Activated CD4-positive, alpha-beta T cell treated with anti-CD3 and anti-CD28 coated beads for 36 hours (primary cell): ENCODE data around the gene MLST8. TPM values are rescaled to one million over a fixed set of nuclear protein-coding genes. Genes with fewer than 3 reads are reported as not detected.

ENCODE experiments used
- ATAC-seq: fragments of 200-7000 bp; cut with Tn5 transposase; one replicate; pipeline ENCODE4 v1.10.0; 2021; ENCODE audit warnings: mild to moderate bottlenecking, moderate library complexity
- CTCF ChIA-PET: fragments of 350-600 bp; sonication (Branson Sonifier 250); formaldehyde crosslinking; loops from one replicate; lab custom pipeline; 2021; ENCODE audit warnings: antibody characterized with exemption; lab: Charles Lee
- POLR2A ChIA-PET: fragments of 350-600 bp; sonication (Branson Sonifier 250); formaldehyde crosslinking; loops from one replicate; lab custom pipeline; 2021; ENCODE audit warnings: antibody characterized with exemption, inconsistent platforms; lab: Charles Lee
- DNase-seq: peaks from one replicate; pipeline ENCODE4 v3.0.0-alpha.2; 2020
- H3K27ac Mint-ChIP-seq: one replicate; pipeline ENCODE4 v1.8.0; 2021; ENCODE audit warnings: mixed read lengths
- H3K27me3 Mint-ChIP-seq: one replicate; pipeline ENCODE4 v1.8.0; 2021; ENCODE audit warnings: mixed read lengths
- H3K36me3 Mint-ChIP-seq: one replicate; pipeline ENCODE4 v1.8.0; 2021; ENCODE audit warnings: low read depth, mixed read lengths
- H3K4me1 Mint-ChIP-seq: one replicate; pipeline ENCODE4 v1.8.0; 2021; ENCODE audit warnings: mixed read lengths
- H3K4me3 Mint-ChIP-seq: one replicate; pipeline ENCODE4 v1.8.0; 2021; ENCODE audit warnings: mild to moderate bottlenecking, moderate library complexity, mixed read lengths
- H3K9me3 Mint-ChIP-seq: one replicate; pipeline ENCODE4 v1.8.0; 2021; ENCODE audit warnings: low read depth, mixed read lengths
- intact Hi-C, 2 experiments: fragments of 100-400 bp; cut with DNase I in 1 of 2; cut with micrococcal nuclease in 1 of 2; formaldehyde crosslinking; loops; one replicate each; pipeline versions ENCODE4 v1.14.2 to v1.15.1; 2022 to 2024; cut with DNase I, micrococcal nuclease
- total RNA-seq, 2 experiments: library from RNA; stranded (reverse); gene quantifications; one replicate each; pipeline ENCODE4 v1.2.3, GENCODE V29; 2021

MLST8 gene, protein sequence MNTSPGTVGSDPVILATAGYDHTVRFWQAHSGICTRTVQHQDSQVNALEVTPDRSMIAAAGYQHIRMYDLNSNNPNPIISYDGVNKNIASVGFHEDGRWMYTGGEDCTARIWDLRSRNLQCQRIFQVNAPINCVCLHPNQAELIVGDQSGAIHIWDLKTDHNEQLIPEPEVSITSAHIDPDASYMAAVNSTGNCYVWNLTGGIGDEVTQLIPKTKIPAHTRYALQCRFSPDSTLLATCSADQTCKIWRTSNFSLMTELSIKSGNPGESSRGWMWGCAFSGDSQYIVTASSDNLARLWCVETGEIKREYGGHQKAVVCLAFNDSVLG
- total RNA-seq, result 10 to 100 TPM; 61.3 to 76.1 TPM

DNA sequence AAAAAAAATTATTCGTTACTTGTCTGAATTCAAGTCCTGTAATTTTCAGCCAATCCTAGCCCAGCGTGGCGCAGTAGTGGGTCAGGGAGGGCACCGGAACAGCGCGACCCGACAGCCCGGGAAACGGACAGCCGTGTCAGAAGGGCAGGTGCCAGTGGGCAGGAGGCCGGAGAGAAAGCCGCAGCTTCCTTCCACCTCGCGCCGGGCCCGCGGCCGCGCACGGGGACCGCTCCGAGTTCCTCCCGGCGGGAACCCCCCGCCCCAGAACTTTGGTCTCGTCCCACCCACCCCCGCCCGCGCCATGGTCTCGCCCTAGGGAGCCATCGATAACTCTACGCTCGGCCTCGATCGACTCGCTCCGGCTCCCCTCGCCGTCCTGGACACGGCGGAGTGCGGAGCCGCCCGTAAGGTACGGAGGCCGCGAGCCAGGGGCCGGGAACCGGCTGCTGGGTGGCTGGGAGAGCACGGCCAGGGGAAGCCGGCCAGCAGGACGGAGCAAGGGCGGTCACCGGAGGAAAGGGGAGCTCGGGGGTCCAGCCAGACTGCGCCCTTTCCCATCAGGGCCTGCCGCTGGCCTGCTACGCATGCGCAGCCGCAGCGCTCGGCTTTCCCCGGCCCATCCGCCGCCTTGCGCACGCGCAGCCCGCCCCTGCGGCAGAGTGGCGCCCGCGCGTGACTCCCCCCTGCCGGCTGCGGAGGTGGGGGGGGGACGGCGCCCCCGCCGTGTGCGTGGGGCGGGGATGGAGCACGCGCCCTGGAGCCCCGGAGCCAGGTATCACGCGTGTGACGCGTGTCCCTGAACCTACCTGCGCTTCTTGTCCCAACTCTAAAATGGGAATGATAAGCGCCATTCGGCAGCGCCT lies at the start of gene MLST8:
MLST8 (plus strand) TSS at position 351 of the 863 bp plus-strand sequence. CDS start 632 bp downstream, outside the sequence.
- DNase-seq (peak; percentile 92), ATAC-seq (peak; percentile 84)
- intact Hi-C loops, result loop anchor here (1.0 to 10.0 kb wide), 19 partner anchors 9 to 591 kb away; partner anchors contain the start of genes E4F1 (in 2 of the 2), RNPS1 (in 2 of the 2), TRAF7 (in 2 of the 2) and ABCA3 (in 1 of the 2)
- no peaks in the 10 kb centered on the region for H3K27me3 Mint-ChIP-seq
- H3K9me3 Mint-ChIP-seq, result no peaks in the 10 kb centered on the region
- H3K27ac Mint-ChIP-seq, result peak within 1 kb of the TSS; percentile 84
- peak within 1 kb of the TSS; percentile 83 for H3K4me3 Mint-ChIP-seq
- CTCF ChIA-PET, result no interaction called here
- peaks cover 18% of the 10 kb centered on the region for H3K36me3 Mint-ChIP-seq
- POLR2A ChIA-PET, result no interaction called here
- peaks cover 16% of the 10 kb centered on the region for H3K4me1 Mint-ChIP-seq

DNA sequence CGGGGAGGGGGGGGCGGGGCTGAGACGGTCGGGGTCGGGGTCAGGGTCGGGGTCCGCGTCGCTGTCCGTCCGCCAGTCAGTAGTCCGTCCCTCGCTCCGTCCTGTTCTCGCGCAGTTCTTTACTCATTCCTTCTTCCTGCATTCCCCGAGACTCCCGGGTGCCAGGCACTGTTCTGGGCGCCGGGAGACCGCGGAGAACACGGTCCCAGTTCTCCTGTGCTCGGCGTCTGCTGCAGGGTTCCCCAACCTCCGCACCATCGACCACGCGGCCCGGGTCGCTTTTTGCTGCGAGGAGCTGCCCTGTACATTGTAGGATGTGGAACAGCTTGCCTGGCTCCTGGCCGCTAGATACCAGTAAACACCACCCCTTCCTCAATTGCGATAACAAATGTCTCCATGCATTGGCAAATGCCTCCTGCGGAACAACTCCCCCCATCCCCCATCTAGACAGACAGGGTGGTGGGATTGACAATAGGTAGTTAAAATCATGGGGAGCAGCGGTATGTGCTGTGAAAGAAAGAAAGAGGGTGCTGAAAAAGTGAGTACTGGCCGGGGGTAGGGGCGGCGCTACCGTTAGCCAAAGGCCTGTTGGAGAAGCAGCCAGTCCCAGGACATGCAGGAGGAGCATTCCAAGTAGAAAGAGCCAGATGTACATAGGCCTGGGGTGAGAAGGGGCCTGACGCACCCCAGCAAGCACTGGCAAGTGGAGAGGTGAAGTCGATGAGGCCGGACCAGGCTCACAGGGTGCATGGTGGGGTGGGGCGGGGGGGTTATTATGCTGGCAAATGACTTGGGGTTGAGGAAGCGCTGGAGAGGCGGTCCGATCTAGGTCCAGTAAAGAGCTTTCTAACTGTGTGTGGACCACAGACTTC lies 49.0 kb upstream of the MLST8 start:
- H3K27ac Mint-ChIP-seq, result peak overlapping the region; percentile 94
- ChIA-PET POLR2A (interaction anchor here (0.5 to 1.6 kb wide), 38 partner anchors 10 to 850 kb away, joined by 3 to 19 read pairs (median 4); partner anchors contain the start of genes AMDHD2, ECI1, KCTD5 and MSRB1), CTCF (interaction anchor here (0.6 to 1.8 kb wide), 9 partner anchors 9 to 374 kb away, joined by 3 to 20 read pairs (median 7); partner anchors contain the start of genes NTHL1, NUBP2, SPSB3 and TSC2)
- DNase-seq, result peak; percentile 34
- H3K27me3 Mint-ChIP-seq, result no peaks in the 10 kb centered on the region
- intact Hi-C loops, result loop anchor here (1.0 to 5.0 kb wide), 24 partner anchors 20 to 736 kb away; partner anchors contain the start of genes E4F1 (in 2 of the 2), MLST8 (in 2 of the 2), CCNF (in 1 of the 2) and CRAMP1 (in 1 of the 2)
- peaks cover 27% of the 10 kb centered on the region for H3K4me1 Mint-ChIP-seq
- H3K36me3 Mint-ChIP-seq, result peaks cover 46% of the 10 kb centered on the region
- ATAC-seq, result no peak
- H3K9me3 Mint-ChIP-seq, result no peaks in the 10 kb centered on the region
- peak overlapping the region; percentile 89 for H3K4me3 Mint-ChIP-seq

DNA sequence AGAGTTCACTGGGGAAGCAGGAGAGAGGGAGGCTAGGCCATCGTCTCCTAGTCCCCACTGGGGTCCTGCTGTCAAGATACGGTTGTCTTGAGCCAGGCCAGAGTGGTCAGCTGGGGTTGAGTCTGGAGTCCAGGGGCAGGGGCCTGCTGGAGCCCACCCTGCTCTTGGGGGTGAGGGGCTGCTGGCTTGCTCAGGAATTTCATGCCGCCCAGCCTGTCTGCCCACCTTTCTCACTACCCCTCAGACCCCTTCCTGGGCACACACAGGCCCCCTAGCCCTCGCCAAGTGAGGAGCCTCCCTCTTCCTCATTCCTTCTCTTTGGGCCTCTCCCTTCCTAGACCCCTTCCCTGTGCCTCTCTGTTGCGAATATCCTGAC lies 48.4 kb upstream of the MLST8 start:
- POLR2A ChIA-PET, result no interaction called here
- Mint-ChIP-seq H3K27ac (peak overlapping the region; percentile 94), H3K27me3 (no peaks in the 10 kb centered on the region), H3K36me3 (peaks cover 40% of the 10 kb centered on the region), H3K9me3 (no peaks in the 10 kb centered on the region), H3K4me1 (peaks cover 24% of the 10 kb centered on the region), H3K4me3 (peak overlapping the region; percentile 89)
- CTCF ChIA-PET, result interaction anchor here (1.0 to 1.8 kb wide), 2 partner anchors 20 to 109 kb away, joined by 3 to 8 read pairs; partner anchors contain the start of genes NTHL1 and TSC2
- intact Hi-C loops, result loop anchor here in 1 of 2 experiments (5.0 kb wide), 1 partner anchor 50 kb away; the partner anchor contains the start of gene MLST8
- no peak for DNase-seq
- no peak for ATAC-seq

DNA sequence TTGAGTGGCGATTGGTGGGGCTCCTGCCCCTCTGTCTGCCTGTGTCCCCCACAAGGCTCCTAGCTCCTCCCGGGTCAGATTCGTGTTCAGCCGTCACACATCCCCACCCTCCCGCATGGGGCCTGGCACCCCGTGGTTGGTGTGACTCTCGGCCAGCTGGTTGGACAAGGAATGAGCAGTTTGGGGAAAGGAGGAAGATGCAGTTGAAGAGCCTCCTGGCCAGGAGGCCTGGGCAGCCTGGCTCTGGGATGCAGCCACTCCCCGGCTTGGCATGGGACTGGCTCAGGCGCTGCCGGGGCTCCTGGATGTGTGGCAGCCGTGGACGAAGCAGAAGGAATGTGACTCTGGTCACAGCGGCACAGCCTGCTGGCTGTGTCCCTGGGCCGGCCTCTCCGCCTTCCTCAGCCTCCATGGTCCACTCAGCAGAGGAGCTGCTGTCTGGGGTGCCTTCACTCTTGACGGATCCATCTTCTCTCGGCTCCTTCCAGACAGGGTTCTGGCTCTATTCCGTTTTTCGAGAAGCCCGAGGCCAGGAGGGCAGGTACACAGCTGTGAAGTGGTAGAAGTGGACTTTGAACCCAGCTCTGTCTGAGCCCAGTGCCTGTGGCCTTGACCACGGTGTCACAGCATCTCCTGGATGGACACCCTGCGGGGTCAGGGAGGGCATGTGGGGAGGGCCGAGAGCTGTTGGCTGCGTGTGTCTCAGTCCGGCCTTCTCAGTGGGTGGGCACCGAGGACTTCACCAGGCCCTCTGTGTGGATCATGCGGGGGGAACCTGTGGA lies 47.6 kb upstream of the MLST8 start:
- H3K4me1 Mint-ChIP-seq, result peaks cover 22% of the 10 kb centered on the region
- no peaks in the 10 kb centered on the region for H3K9me3 Mint-ChIP-seq
- POLR2A ChIA-PET, result no interaction called here
- intact Hi-C loops, result loop anchor here in 1 of 2 experiments (5.0 kb wide), 1 partner anchor 50 kb away; the partner anchor contains the start of gene MLST8
- no peaks in the 10 kb centered on the region for H3K27me3 Mint-ChIP-seq
- H3K4me3 Mint-ChIP-seq, result peak overlapping the region; percentile 89
- ATAC-seq (no peak), DNase-seq (no peak)
- peaks cover 31% of the 10 kb centered on the region for H3K36me3 Mint-ChIP-seq
- CTCF ChIA-PET, result interaction anchor here (1.0 kb wide), 1 partner anchor 21 kb away, joined by 3 read pairs; no protein-coding TSS in a partner anchor
- no peak overlapping the region for H3K27ac Mint-ChIP-seq

DNA sequence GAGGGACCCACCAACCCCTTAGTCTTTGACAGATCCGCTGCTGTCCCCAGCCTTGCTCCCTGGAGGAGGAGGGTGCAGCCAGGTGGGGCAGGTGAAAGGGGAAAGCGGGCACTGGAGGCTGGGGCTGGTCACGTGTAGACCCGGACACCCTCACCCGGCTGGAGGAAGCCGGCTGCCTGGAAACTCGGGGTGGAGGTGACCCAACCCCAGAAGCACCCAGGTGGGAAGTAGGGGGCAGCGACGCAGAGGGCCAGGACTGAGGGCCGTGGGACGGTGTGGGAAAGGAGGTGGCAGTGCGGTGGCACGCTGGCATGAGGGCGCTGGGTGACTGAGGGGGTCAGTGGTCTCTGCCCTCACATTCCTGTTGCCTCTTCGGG lies 47.0 kb upstream of the MLST8 start:
- H3K4me3 Mint-ChIP-seq, result no peak overlapping the region
- H3K27ac Mint-ChIP-seq, result no peak overlapping the region
- intact Hi-C loops, result loop anchor here in 1 of 2 experiments (5.0 kb wide), 1 partner anchor 49 kb away; the partner anchor contains the start of gene MLST8
- DNase-seq, result no peak
- ChIA-PET POLR2A (no interaction called here), CTCF (no interaction called here)
- H3K27me3 Mint-ChIP-seq, result no peaks in the 10 kb centered on the region
- no peaks in the 10 kb centered on the region for H3K9me3 Mint-ChIP-seq
- peaks cover 22% of the 10 kb centered on the region for H3K4me1 Mint-ChIP-seq
- peaks cover 25% of the 10 kb centered on the region for H3K36me3 Mint-ChIP-seq
- ATAC-seq, result no peak

DNA sequence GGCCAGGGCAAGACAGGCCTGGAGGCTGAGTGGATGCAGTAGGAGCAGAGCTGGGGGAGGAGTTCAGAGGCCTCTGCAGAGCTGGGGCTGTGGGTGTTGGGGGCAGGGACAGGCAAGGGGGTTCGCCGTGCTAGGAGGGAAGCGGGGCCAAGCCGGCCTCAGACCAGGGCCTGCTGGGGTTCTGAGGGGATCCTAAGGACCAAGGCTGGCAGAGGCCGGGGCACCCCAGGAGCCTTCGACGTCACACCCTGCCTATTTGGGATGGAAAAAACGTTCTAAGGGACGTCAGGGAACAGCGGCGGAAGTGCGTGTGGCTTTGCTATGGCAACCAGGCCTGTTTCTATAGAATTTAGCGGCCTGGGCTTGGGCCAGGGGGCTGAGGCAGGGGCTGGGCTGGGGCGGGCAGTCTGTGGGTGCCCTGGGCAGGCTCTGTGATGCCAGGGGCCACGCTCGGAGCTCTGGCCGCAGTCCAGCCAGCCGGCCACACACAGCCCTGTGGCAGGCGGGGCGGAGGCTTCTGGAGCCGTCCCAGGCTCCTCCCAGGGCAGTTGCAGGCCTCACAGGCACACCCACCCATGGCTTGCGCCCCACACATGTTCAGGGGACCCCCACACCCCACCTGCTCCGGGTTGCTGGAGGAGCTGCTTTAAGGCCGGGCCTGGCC lies 45.9 kb upstream of the MLST8 start:
- Mint-ChIP-seq H3K27me3 (no peaks in the 10 kb centered on the region), H3K36me3 (peaks cover 15% of the 10 kb centered on the region), H3K4me3 (no peak overlapping the region), H3K27ac (no peak overlapping the region), H3K4me1 (peaks cover 22% of the 10 kb centered on the region), H3K9me3 (no peaks in the 10 kb centered on the region)
- CTCF ChIA-PET, result interaction anchor here (0.5 kb wide), 1 partner anchor 155 kb away, joined by 3 read pairs; no protein-coding TSS in a partner anchor
- DNase-seq (no peak), ATAC-seq (no peak)
- intact Hi-C loops, result loop anchor here in 1 of 2 experiments (5.0 kb wide), 1 partner anchor 48 kb away; the partner anchor contains the start of gene MLST8
- POLR2A ChIA-PET, result no interaction called here

DNA sequence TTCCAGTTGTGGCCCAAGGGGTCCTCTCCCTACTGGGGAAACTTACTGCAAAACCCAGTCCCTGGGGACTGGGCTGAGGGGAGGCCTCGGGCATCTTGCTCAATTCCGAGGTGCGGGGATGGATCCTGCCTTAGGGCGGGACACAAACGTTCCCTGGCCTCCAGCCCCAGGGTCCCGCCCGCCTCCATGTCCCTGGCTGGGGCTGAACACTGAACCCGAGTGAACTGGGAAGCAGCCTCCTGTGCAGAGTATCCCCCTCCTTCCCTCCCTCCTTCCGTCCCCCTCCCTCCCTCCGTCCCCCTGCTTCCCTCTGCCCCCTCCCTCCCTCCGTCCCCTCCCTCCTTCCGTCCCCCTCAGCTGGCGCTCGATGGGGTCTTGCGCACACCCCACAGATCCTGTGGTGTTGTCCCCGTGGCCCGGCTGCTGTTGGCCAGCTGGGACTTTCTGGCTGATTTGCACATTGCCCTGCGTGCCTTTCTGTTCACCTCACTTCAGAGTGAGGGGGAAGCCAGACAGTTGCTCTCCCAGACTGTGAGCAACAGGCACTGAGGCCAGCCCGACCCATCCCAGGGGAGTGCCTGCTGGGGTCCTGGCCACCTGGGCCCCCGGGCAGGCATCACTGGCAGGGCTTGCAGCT lies 44.2 kb upstream of the MLST8 start:
- peaks cover 6% of the 10 kb centered on the region for H3K36me3 Mint-ChIP-seq
- POLR2A ChIA-PET, result no interaction called here
- no peak for DNase-seq
- H3K27ac Mint-ChIP-seq, result no peak overlapping the region
- intact Hi-C loops, result no loop called here
- no peak overlapping the region for H3K4me3 Mint-ChIP-seq
- no peaks in the 10 kb centered on the region for H3K9me3 Mint-ChIP-seq
- H3K27me3 Mint-ChIP-seq, result no peaks in the 10 kb centered on the region
- ATAC-seq, result no peak
- CTCF ChIA-PET, result interaction anchor here (0.7 kb wide), 1 partner anchor 34 kb away, joined by 3 read pairs; no protein-coding TSS in a partner anchor
- peaks cover 22% of the 10 kb centered on the region for H3K4me1 Mint-ChIP-seq

DNA sequence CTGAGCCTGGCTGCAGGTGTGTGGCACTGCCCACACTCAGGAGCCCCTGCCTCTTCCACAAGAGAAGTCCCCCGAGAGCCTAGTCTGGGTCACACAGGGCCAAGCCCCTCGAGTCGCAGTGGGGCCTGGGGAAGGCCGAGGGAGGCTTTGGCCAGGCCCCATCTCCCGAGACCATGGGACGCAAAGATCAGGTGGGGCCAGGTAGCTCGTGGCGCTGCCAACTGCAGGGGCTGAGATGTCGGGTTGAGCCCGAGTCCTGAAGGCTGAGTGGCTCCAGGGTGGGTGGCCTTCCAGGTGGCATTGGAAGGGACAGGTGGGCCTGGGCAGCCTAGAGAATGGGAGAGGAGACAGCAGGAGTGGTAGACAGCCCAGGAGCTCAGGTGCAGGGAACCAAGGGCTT lies 43.3 kb upstream of the MLST8 start:
- no peaks in the 10 kb centered on the region for H3K9me3 Mint-ChIP-seq
- peaks cover 5% of the 10 kb centered on the region for H3K36me3 Mint-ChIP-seq
- ATAC-seq (no peak), DNase-seq (no peak)
- H3K4me1 Mint-ChIP-seq, result peaks cover 17% of the 10 kb centered on the region
- no peak overlapping the region for H3K27ac Mint-ChIP-seq
- ChIA-PET POLR2A (no interaction called here), CTCF (interaction anchor here (0.6 kb wide), 1 partner anchor 20 kb away, joined by 3 read pairs; no protein-coding TSS in a partner anchor)
- no peak overlapping the region for H3K4me3 Mint-ChIP-seq
- intact Hi-C loops, result no loop called here
- no peaks in the 10 kb centered on the region for H3K27me3 Mint-ChIP-seq

DNA sequence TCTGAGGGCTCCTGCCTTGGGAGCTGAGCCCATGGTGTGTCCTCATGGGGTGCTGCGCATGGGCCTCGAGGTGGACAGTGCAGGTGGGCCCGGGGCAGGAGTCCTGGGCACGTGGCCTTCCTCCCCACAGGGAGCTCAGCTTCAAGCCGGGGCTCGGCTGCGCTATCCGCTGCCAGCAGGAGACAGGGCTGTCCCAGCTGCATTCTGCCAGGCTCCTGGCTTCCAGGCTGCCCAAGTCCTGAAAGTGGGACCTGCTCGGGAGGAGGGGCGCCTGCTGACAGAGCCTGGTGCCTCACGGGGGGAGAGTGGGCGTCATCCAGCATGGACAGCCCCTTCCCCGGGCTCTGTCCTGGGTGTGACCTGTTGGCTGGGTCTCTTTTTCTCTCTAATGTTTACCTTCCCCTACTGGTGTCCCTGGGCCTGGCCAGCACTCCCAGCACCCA lies 42.6 kb upstream of the MLST8 start:
- ATAC-seq, result no peak
- Mint-ChIP-seq H3K4me3 (no peak overlapping the region), H3K27me3 (no peaks in the 10 kb centered on the region), H3K36me3 (peaks cover 5% of the 10 kb centered on the region), H3K27ac (no peak overlapping the region), H3K4me1 (peaks cover 10% of the 10 kb centered on the region), H3K9me3 (no peaks in the 10 kb centered on the region)
- POLR2A ChIA-PET, result no interaction called here
- intact Hi-C loops, result no loop called here
- no peak for DNase-seq
- CTCF ChIA-PET, result no interaction called here
